ENCODE measurements around the gene DHRS7B. TPM values are rescaled to one million over a fixed set of nuclear protein-coding genes. Genes with fewer than 3 reads are reported as not detected.
"Not testable (repeated sequence)": the region's sequence is repeated elsewhere in the genome, so short reads cannot be mapped to it uniquely, and the experiment has no call there.

Gene DHRS7B
- total RNA-seq, 4 donors from 2014 or later, result 42.8 to 64.1 (median 50.6) TPM

DNA sequence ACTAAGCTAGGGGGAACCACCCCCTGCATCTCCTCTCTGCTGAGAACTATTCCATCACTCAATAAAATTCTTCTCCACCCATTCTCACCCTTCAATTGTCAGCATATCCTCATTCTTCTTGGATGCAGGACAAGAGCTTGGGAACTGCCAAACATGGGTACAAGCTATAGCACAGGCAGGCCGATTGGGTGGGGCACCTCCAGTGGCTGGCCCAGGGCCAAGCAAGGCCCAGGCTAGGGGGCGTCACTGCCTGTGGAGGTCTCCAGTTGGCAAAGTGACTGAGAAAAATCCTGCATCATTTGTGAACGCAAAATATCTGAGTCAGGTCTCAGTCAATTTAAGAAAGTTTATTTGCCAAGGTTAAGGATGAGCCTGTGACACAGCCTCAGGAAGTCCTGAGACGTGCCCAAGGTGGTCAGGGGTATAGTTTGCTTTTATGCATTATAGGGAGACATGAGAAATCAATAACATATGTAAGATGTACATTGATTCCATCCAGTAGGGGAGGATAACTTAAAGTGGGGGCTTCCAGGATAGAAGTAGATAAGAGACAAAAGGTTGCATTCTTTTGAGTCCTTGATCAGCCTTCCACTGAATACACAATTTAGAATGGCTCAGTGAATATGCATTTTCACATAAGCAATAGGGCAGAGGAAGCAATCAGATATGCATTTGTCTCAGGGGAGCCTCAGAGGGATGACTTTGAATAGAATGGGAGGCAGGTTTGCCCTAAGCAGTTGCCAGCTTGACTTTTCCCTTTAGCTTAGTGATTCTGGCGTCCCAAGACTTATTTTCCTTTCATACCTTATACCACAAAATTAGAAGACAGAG is 21.5 kb upstream of the DHRS7B start:
- DNase-seq (ENCODE audit: low spot score in 2 of 2), result no peak
- H3K4me3 ChIP-seq, result no peak overlapping the region
- H3K4me1 ChIP-seq, result no peaks in the 10 kb centered on the region
- 66% methylated on average over 5 of the region's 5 CpGs for WGBS
- TF ChIP-seq POLR2A (IDR thresholded peaks at IDR 0.05) (no peak), POLR2AphosphoS5 (IDR thresholded peaks at IDR 0.05) (no peak), EP300 (IDR thresholded peaks at IDR 0.05) (no peak), CTCF (IDR thresholded peaks at IDR 0.05) (no peak)
- no peaks in the 10 kb centered on the region for H3K36me3 ChIP-seq
- H3K27me3 ChIP-seq, result no peaks in the 10 kb centered on the region
- no peaks in the 10 kb centered on the region for H3K9me3 ChIP-seq
- no peak overlapping the region for H3K27ac ChIP-seq

- TF ChIP-seq EP300 (IDR thresholded peaks at IDR 0.05), result no peak
- no peak for TF ChIP-seq POLR2AphosphoS5 (IDR thresholded peaks at IDR 0.05)
- TF ChIP-seq POLR2A (IDR thresholded peaks at IDR 0.05), result no peak
- TF ChIP-seq CTCF (IDR thresholded peaks at IDR 0.05), result no peak
- Histone ChIP-seq H3K27ac (no peak overlapping the region), H3K9me3 (no peaks in the 10 kb centered on the region), H3K36me3 (no peaks in the 10 kb centered on the region), H3K4me3 (no peak overlapping the region), H3K27me3 (no peaks in the 10 kb centered on the region), H3K4me1 (no peaks in the 10 kb centered on the region)
- WGBS, result 83% methylated on average over 3 of the region's 3 CpGs
- no peak for DNase-seq (ENCODE audit: low spot score in 2 of 2)
Measured at GRCh38 chr17:21106316-21106715, 20.4 kb upstream of the DHRS7B start.

DNA sequence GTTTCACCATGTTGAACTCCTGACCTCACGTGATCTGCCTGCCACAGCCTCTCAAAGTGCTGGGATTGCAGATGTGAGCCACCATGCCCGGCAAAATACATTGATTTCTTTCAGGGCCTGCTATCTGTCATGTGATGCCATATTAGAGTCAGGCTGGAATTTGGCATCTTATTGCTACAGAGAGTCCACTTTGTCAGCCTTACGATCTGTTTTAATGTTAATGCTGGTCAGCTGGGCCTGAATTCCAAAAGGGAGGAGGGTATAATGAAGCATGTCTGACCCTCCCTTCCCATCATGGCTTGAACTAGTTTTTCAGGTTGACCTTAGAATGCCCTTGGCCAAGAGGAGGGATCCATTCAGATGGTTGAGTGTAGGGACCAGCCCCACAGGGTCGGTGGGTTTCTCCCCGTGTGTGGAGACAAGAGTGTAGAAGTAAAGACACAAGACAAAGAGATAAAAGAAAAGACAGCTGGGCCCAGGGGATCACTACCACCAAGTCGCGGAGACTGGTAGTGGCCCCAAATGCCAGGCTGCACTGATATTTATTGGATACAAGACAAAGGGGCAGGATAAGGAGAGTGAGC is 19.6 kb upstream of the DHRS7B start:
- WGBS, result 86% methylated on average over 7 of the region's 7 CpGs
- H3K4me1 ChIP-seq; DNase-seq (ENCODE audit: low spot score in 2 of 2): not testable (repeated sequence)

DNA sequence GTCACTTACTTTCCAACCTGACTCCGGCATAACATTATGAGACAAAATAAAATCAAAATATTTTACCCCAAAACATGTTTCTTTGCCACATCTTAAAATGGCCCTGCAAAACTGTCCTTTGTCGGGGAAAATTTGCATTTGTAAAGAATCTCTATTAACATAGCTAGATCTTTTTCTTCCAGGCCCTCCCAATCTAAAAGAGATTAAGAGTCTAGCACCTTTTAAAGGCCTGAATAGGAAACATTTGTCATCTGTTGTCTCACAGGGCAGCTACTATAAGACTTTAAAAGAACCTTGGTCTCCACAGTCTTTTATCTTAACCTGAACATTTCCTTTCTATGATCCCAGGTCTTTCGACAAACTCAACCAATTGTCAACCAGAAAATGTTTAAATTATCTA is 18.1 kb upstream of the DHRS7B start:
- Histone ChIP-seq H3K27me3 (no peaks in the 10 kb centered on the region), H3K36me3 (no peaks in the 10 kb centered on the region), H3K27ac (no peak overlapping the region), H3K4me3 (no peak overlapping the region), H3K4me1 (no peaks in the 10 kb centered on the region), H3K9me3 (no peaks in the 10 kb centered on the region)
- TF ChIP-seq POLR2A (IDR thresholded peaks at IDR 0.05), result no peak
- TF ChIP-seq CTCF (IDR thresholded peaks at IDR 0.05), result no peak
- no peak for TF ChIP-seq POLR2AphosphoS5 (IDR thresholded peaks at IDR 0.05)
- TF ChIP-seq EP300 (IDR thresholded peaks at IDR 0.05), result no peak
- DNase-seq (ENCODE audit: low spot score in 2 of 2), result no peak
- 89% methylated on average over 3 of the region's 3 CpGs for WGBS

More for the DNA sequence above, 19.6 kb upstream of the DHRS7B start:
- not testable (repeated sequence) for H3K27ac ChIP-seq, H3K9me3 ChIP-seq, H3K36me3 ChIP-seq, H3K4me3 ChIP-seq, H3K27me3 ChIP-seq

- H3K9me3 ChIP-seq, result no peaks in the 10 kb centered on the region
- DNase-seq (ENCODE audit: low spot score in 2 of 2), result no peak
- no peak for TF ChIP-seq CTCF (IDR thresholded peaks at IDR 0.05)
- no peak for TF ChIP-seq POLR2AphosphoS5 (IDR thresholded peaks at IDR 0.05)
- no peak for TF ChIP-seq POLR2A (IDR thresholded peaks at IDR 0.05)
- TF ChIP-seq EP300 (IDR thresholded peaks at IDR 0.05), result no peak
- no peak overlapping the region for H3K4me3 ChIP-seq
- no peaks in the 10 kb centered on the region for H3K36me3 ChIP-seq
- 62% methylated on average over 5 of the region's 5 CpGs for WGBS
- no peaks in the 10 kb centered on the region for H3K27me3 ChIP-seq
- no peaks in the 10 kb centered on the region for H3K4me1 ChIP-seq
- H3K27ac ChIP-seq, result no peak overlapping the region
Measured at GRCh38 chr17:21113049-21113690, 13.6 kb upstream of the DHRS7B start.

Measured in suprapubic skin (tissue), 4 donors.